H1 (cell line): Measurements from ENCODE around the gene NRROS. TPM values are rescaled to one million over a fixed set of nuclear protein-coding genes. Genes with fewer than 3 reads are reported as not detected.

Source experiments
- CBX5 ChIP-seq: fragments of 300-800, 300-1000 bp; sonication (generic); IDR thresholded peaks from 2 replicates; pipeline ENCODE4 v1.7.1; 2016; ENCODE audit warnings: antibody characterized with exemption, low read length, low read depth
- CBX8 ChIP-seq: fragments of 300-800, 300-1000 bp; sonication (generic); IDR thresholded peaks from 2 replicates; pipeline ENCODE4 v1.7.1; 2016; ENCODE audit warnings: low read depth, low read length, borderline replicate concordance
- CHD7 ChIP-seq: fragments of 300-600 bp; sonication (generic); IDR thresholded peaks from 2 replicates; pipeline ENCODE4 v1.7.1; 2012; ENCODE audit warnings: low read length, moderate library complexity, mild to moderate bottlenecking, inconsistent platforms; ENCODE audit not compliant: insufficient replicate concordance
- HDAC6 ChIP-seq: IDR thresholded peaks from one replicate; pipeline ENCODE4 v1.7.1; 2012; ENCODE audit warnings: low read depth, mild to moderate bottlenecking, inconsistent platforms, low read length, moderate library complexity
- JUN ChIP-seq: IDR thresholded peaks from 2 replicates; pipeline ENCODE4 v1.6.1; 2011; ENCODE audit warnings: low read depth, mild to moderate bottlenecking, improper control_type of control experiment, low read length
- RXRA ChIP-seq: IDR thresholded peaks from 2 replicates; pipeline ENCODE4 v1.6.1; 2011; ENCODE audit warnings: low read depth, mild to moderate bottlenecking, low read length, moderate library complexity; ENCODE audit not compliant: insufficient read depth
- polyA plus RNA-seq, 7 experiments: library from polyadenylated mRNA; depleted of rRNA in 3 of 7; stranded (reverse) in 5 of 7; unstranded in 2 of 7; fragments of >200 nt in 5 of 7; fragments of 200-250 nt in 2 of 7; gene quantifications; 1 replicate in 5 of 7; 2 replicates in 1 of 7; 4 replicates in 1 of 7; pipeline versions ENCODE4 v1.2.1 to v1.2.3, GENCODE V29; 2011 to 2013; ENCODE audit warnings: missing spikeins in 2 of 7, mixed read lengths in 2 of 7
- total RNA-seq: library from RNA; stranded (reverse); fragmentation: NEBNext Ultra II Directional; extraction: Animal tissue kit (Norgen Biotek cat#: 25700); gene quantifications from 2 replicates; pipeline ENCODE4 v1.2.1, GENCODE V29; 2021

Gene NRROS
- total and polyA plus RNA-seq, 2 of the 8 experiments (the other 6 are each of a cell fraction or from before 2014, with no cell fraction given) = 5.3 to 7.3 TPM

- no peak for TF ChIP-seq CHD7
- no peak for TF ChIP-seq HDAC6
- TF ChIP-seq CBX8 = no peak
- TF ChIP-seq CBX5 = no peak
- no peak for TF ChIP-seq RXRA
- no peak for TF ChIP-seq JUN
These were observed 21.1 kb downstream of the NRROS start (continued) for GRCh38 chr3:196660381-196661166.
